HepG2 (cell line): ENCODE results near the gene LRRIQ4. TPM values are rescaled to one million over a fixed set of nuclear protein-coding genes. Genes with fewer than 3 reads are reported as not detected.

Experiments
- BRF2 ChIP-seq: sonication (generic); formaldehyde crosslinking; IDR thresholded peaks from 2 replicates; pipeline ENCODE4 v1.8.1; 2022; ENCODE audit warnings: mild to moderate bottlenecking, missing genetic modification reagents
- CAMTA2 ChIP-seq: sonication (generic); formaldehyde crosslinking; IDR thresholded peaks from 2 replicates; pipeline ENCODE4 v1.4.0; 2020; ENCODE audit warnings: mild to moderate bottlenecking, missing genetic modification reagents, borderline replicate concordance
- KAT8 ChIP-seq: IDR thresholded peaks from 2 replicates; pipeline ENCODE4 v1.6.1; 2016; ENCODE audit warnings: missing genetic modification reagents, missing compliant biosample characterization
- KIAA2018 ChIP-seq: sonication (generic); formaldehyde crosslinking; IDR thresholded peaks from 2 replicates; pipeline ENCODE4 v1.5.0; 2020; ENCODE audit warnings: mild to moderate bottlenecking, missing genetic modification reagents, borderline replicate concordance
- KLF16 ChIP-seq, 2 experiments: sonication (generic) in 1 of 2; formaldehyde crosslinking in 1 of 2; IDR thresholded peaks; 2 replicates each; pipeline versions ENCODE4 v1.6.1 to v1.8.0; 2016 to 2023; ENCODE audit warnings: missing genetic modification reagents in 2 of 2, missing compliant biosample characterization in 1 of 2
- MLX ChIP-seq: IDR thresholded peaks from 2 replicates; pipeline ENCODE4 v1.6.1; 2016
- MTA1 ChIP-seq: sonication (generic); formaldehyde crosslinking; IDR thresholded peaks from 2 replicates; pipeline ENCODE4 v1.4.0; 2020; ENCODE audit warnings: missing genetic modification reagents, mild to moderate bottlenecking, borderline replicate concordance
- SP4 ChIP-seq: sonication (generic); formaldehyde crosslinking; IDR thresholded peaks from 2 replicates; pipeline ENCODE4 v1.8.1; 2023; ENCODE audit warnings: mild to moderate bottlenecking, missing genetic modification reagents
- SRSF9 ChIP-seq: fragments of 200-400 bp; formaldehyde crosslinking; IDR thresholded peaks from 2 replicates; pipeline ENCODE4 v1.6.1; 2018; ENCODE audit warnings: borderline replicate concordance, mild to moderate bottlenecking, low read depth, low read length; ENCODE audit not compliant: insufficient read depth, poor library complexity, severe bottlenecking
- TMF1 ChIP-seq: sonication (generic); formaldehyde crosslinking; IDR thresholded peaks from 2 replicates; pipeline ENCODE4 v1.8.1; 2022; ENCODE audit warnings: low read depth, missing genetic modification reagents
- ZNF333 ChIP-seq: sonication (generic); formaldehyde crosslinking; IDR thresholded peaks from 2 replicates; pipeline ENCODE4 v1.4.0; 2020; ENCODE audit warnings: mild to moderate bottlenecking, missing genetic modification reagents, borderline replicate concordance
- ZSCAN5A ChIP-seq: sonication (generic); formaldehyde crosslinking; IDR thresholded peaks from 2 replicates; pipeline ENCODE4 v1.8.0; 2022; ENCODE audit warnings: mild to moderate bottlenecking, missing genetic modification reagents, borderline replicate concordance
- polyA plus RNA-seq, 8 experiments: library from polyadenylated mRNA; depleted of rRNA in 3 of 8; stranded (reverse) in 7 of 8; unstranded in 1 of 8; fragments of >200 nt; fragmentation: Illumina TruSeq in 4 of 8; extraction: Trizol in 4 of 8; gene quantifications; 2 replicates each; pipeline versions ENCODE4 v1.2.1 to v1.2.3, GENCODE V29; 2011 to 2016; ENCODE audit warnings: low read depth in 4 of 8, missing spikeins in 1 of 8, mixed read lengths in 1 of 8; ENCODE audit not compliant: insufficient read depth in 1 of 8
- total RNA-seq, 5 experiments: library from RNA; depleted of rRNA; stranded (reverse); fragments of >200 nt; fragmentation: Illumina TruSeq; extraction: Trizol; gene quantifications; 2 replicates each; pipeline ENCODE4 v1.2.3, GENCODE V29; 2016; ENCODE audit warnings: low read depth in 1 of 5

Gene LRRIQ4
- total and polyA plus RNA-seq, 2 of the 13 experiments (the other 11 are each of a cell fraction or from before 2014, with no cell fraction given) = not detected

- TF ChIP-seq KIAA2018 (CRISPR knock-in tag) = no peak
- TF ChIP-seq ZSCAN5A (CRISPR knock-in tag) = no peak
- no peak for TF ChIP-seq TMF1 (CRISPR knock-in tag)
- TF ChIP-seq MTA1 (CRISPR knock-in tag) = peak; percentile 57; the same call in 1 of the 2 replicates
- peak; percentile 89 for TF ChIP-seq CAMTA2
- TF ChIP-seq KLF16 (CRISPR knock-in tag; IDR thresholded peaks at IDR 0.05) = peak in 1 of 2 experiments; percentile 56; a peak in 2 of 4 replicates
- TF ChIP-seq KAT8 (CRISPR knock-in tag) = peak; percentile 92
- peak; percentile 80 for TF ChIP-seq ZNF333
- no peak for TF ChIP-seq BRF2 (CRISPR knock-in tag)
- TF ChIP-seq SRSF9 = no peak
- TF ChIP-seq MLX (CRISPR knock-in tag) = no peak; the same call in 1 of the 2 replicates
- peak; percentile 67; the same call in 1 of the 2 replicates for TF ChIP-seq SP4 (CRISPR knock-in tag)
Measured at GRCh38 chr3:169772897-169773816, 39.5 kb upstream of the LRRIQ4 start, which contains the start of gene MYNN (continued).
